Activated CD8-positive, alpha-beta memory T cell treated with anti-CD3 and anti-CD28 coated beads for 36 hours (primary cell): ENCODE data around the gene DOCK3. TPM values are rescaled to one million over a fixed set of nuclear protein-coding genes. Genes with fewer than 3 reads are reported as not detected.

ENCODE experiments used
- CTCF ChIA-PET: fragments of 350-600 bp; sonication (Branson Sonifier 250); formaldehyde crosslinking; loops from one replicate; lab custom pipeline; 2021; ENCODE audit warnings: antibody characterized with exemption; lab: Charles Lee
- POLR2A ChIA-PET: fragments of 350-600 bp; sonication (Branson Sonifier 250); formaldehyde crosslinking; loops from one replicate; lab custom pipeline; 2021; ENCODE audit warnings: antibody characterized with exemption; lab: Charles Lee
- total RNA-seq, 2 experiments: library from RNA; stranded (reverse); gene quantifications; one replicate each; pipeline ENCODE4 v1.2.3, GENCODE V29; 2021

The DOCK3 gene
- total RNA-seq, 2 experiments from 2014 or later = 2.1 to 2.5 TPM

GRCh38 chr3:50648944-50649343 lies 25.8 kb upstream of the DOCK3 start:
- ChIA-PET POLR2A (no interaction called here), CTCF (interaction anchor here (2.9 kb wide), 1 partner anchor 33 kb away, joined by 12 read pairs; no protein-coding TSS in a partner anchor)

GRCh38 chr3:50649451-50649931 lies 25.2 kb upstream of the DOCK3 start:
- ChIA-PET POLR2A (interaction anchor here (0.6 kb wide), 1 partner anchor 836 kb away, joined by 3 read pairs; no protein-coding TSS in a partner anchor), CTCF (interaction anchor here (0.5 to 2.9 kb wide), 2 partner anchors 15 to 34 kb away, joined by 3 to 12 read pairs; no protein-coding TSS in a partner anchor)

GRCh38 chr3:50650018-50650417 lies 24.7 kb upstream of the DOCK3 start:
- CTCF ChIA-PET = interaction anchor here (0.5 to 2.9 kb wide), 2 partner anchors 14 to 34 kb away, joined by 3 to 12 read pairs; no protein-coding TSS in a partner anchor
- POLR2A ChIA-PET = interaction anchor here (0.6 kb wide), 1 partner anchor 836 kb away, joined by 3 read pairs; no protein-coding TSS in a partner anchor

- POLR2A ChIA-PET = interaction anchor here (1.5 kb wide), 1 partner anchor 28 kb away, joined by 3 read pairs; no protein-coding TSS in a partner anchor
Measured at GRCh38 chr3:50651445-50651844, 23.3 kb upstream of the DOCK3 start.

GRCh38 chr3:50651920-50652529 lies 22.7 kb upstream of the DOCK3 start:
- ChIA-PET POLR2A (interaction anchor here (0.9 to 3.8 kb wide), 3 partner anchors 28 to 77 kb away, joined by 3 to 18 read pairs (median 3); partner anchors contain the start of gene MAPKAPK3), CTCF (interaction anchor here (1.5 to 2.6 kb wide), 8 partner anchors 18 to 79 kb away, joined by 3 to 24 read pairs (median 8); partner anchors contain the start of gene MAPKAPK3)

More at GRCh38 chr3:50651445-50651844, 23.3 kb upstream of the DOCK3 start:
- CTCF ChIA-PET = interaction anchor here (1.5 to 2.6 kb wide), 2 partner anchors 32 to 35 kb away, joined by 3 to 12 read pairs; partner anchors contain the start of gene MAPKAPK3

- CTCF ChIA-PET = interaction anchor here (0.7 to 2.6 kb wide), 14 partner anchors 16 to 84 kb away, joined by 3 to 24 read pairs (median 6); partner anchors contain the start of genes HEMK1 and MAPKAPK3
- POLR2A ChIA-PET = interaction anchor here (0.5 to 3.8 kb wide), 4 partner anchors 29 to 232 kb away, joined by 3 to 18 read pairs (median 3); partner anchors contain the start of gene MAPKAPK3
Measured at GRCh38 chr3:50652709-50653108, 22.0 kb upstream of the DOCK3 start.

GRCh38 chr3:50653937-50654595 lies 20.7 kb upstream of the DOCK3 start:
- CTCF ChIA-PET = interaction anchor here (0.6 to 2.6 kb wide), 15 partner anchors 9 to 84 kb away, joined by 3 to 24 read pairs (median 5); partner anchors contain the start of gene MAPKAPK3
- POLR2A ChIA-PET = interaction anchor here (1.2 to 3.8 kb wide), 2 partner anchors 37 to 83 kb away, joined by 4 to 18 read pairs; partner anchors contain the start of gene MAPKAPK3

- POLR2A ChIA-PET = interaction anchor here (1.5 to 3.8 kb wide), 2 partner anchors 38 to 86 kb away, joined by 4 to 18 read pairs; partner anchors contain the start of gene MAPKAPK3
- CTCF ChIA-PET = interaction anchor here (0.6 to 1.5 kb wide), 10 partner anchors 20 to 814 kb away, joined by 3 to 5 read pairs (median 3); no protein-coding TSS in a partner anchor
Measured at GRCh38 chr3:50655009-50655830, 19.5 kb upstream of the DOCK3 start.

GRCh38 chr3:50656417-50657195 lies 18.1 kb upstream of the DOCK3 start:
- POLR2A ChIA-PET = interaction anchor here (0.5 kb wide), 1 partner anchor 844 kb away, joined by 6 read pairs; no protein-coding TSS in a partner anchor

GRCh38 chr3:50657407-50657806 lies 17.3 kb upstream of the DOCK3 start:
- CTCF ChIA-PET = interaction anchor here (1.9 kb wide), 1 partner anchor 38 kb away, joined by 6 read pairs; no protein-coding TSS in a partner anchor
- POLR2A ChIA-PET = interaction anchor here (0.5 kb wide), 1 partner anchor 843 kb away, joined by 6 read pairs; no protein-coding TSS in a partner anchor

More at GRCh38 chr3:50656417-50657195, 18.1 kb upstream of the DOCK3 start:
- CTCF ChIA-PET = interaction anchor here (1.9 kb wide), 1 partner anchor 37 kb away, joined by 6 read pairs; no protein-coding TSS in a partner anchor

- POLR2A ChIA-PET = no interaction called here
- CTCF ChIA-PET = interaction anchor here (1.9 kb wide), 1 partner anchor 38 kb away, joined by 6 read pairs; no protein-coding TSS in a partner anchor
Measured at GRCh38 chr3:50657816-50658215, 16.9 kb upstream of the DOCK3 start.

- CTCF ChIA-PET = interaction anchor here (1.2 kb wide), 1 partner anchor 43 kb away, joined by 3 read pairs; no protein-coding TSS in a partner anchor
- POLR2A ChIA-PET = interaction anchor here (0.6 kb wide), 2 partner anchors 13 to 306 kb away, joined by 3 to 4 read pairs; no protein-coding TSS in a partner anchor
Measured at GRCh38 chr3:50658416-50658815, 16.3 kb upstream of the DOCK3 start.

GRCh38 chr3:50658831-50659230 lies 15.9 kb upstream of the DOCK3 start:
- ChIA-PET CTCF (interaction anchor here (1.2 kb wide), 1 partner anchor 43 kb away, joined by 3 read pairs; no protein-coding TSS in a partner anchor), POLR2A (interaction anchor here (0.6 kb wide), 2 partner anchors 14 to 306 kb away, joined by 3 to 4 read pairs; no protein-coding TSS in a partner anchor)

GRCh38 chr3:50660386-50660785 lies 14.3 kb upstream of the DOCK3 start:
- CTCF ChIA-PET = no interaction called here

GRCh38 chr3:50661321-50661837 lies 13.3 kb upstream of the DOCK3 start:
- CTCF ChIA-PET = no interaction called here
- POLR2A ChIA-PET = no interaction called here

More at GRCh38 chr3:50660386-50660785, 14.3 kb upstream of the DOCK3 start:
- POLR2A ChIA-PET = no interaction called here

- ChIA-PET CTCF (interaction anchor here (1.3 kb wide), 1 partner anchor 9 kb away, joined by 3 read pairs; no protein-coding TSS in a partner anchor), POLR2A (interaction anchor here (0.7 kb wide), 2 partner anchors 160 to 337 kb away, joined by 3 to 4 read pairs; no protein-coding TSS in a partner anchor)
Measured at GRCh38 chr3:50662408-50662807, 12.3 kb upstream of the DOCK3 start.
